GM23338 (cell line): ENCODE measurements around the gene STK24.

Experiments
- CTCF ChIP-seq, 2 experiments: fragments of 200-600 bp in 1 of 2; sonication (generic) in 1 of 2; conservative IDR thresholded peaks; 2 replicates each; pipeline versions ENCODE4 v1.5.1 to v1.6.1; 2016 to 2017; ENCODE audit warnings: antibody characterized with exemption in 2 of 2, low read depth in 2 of 2, mild to moderate bottlenecking in 2 of 2, moderate library complexity in 1 of 2
- EZH2 ChIP-seq: fragments of 200-600 bp; sonication (generic); IDR thresholded peaks from one replicate; pipeline ENCODE4 v1.8.0; 2017; ENCODE audit warnings: antibody characterized with exemption, mild to moderate bottlenecking, low read depth; ENCODE audit not compliant: unreplicated experiment
- EZH2phosphoT487 ChIP-seq: fragments of 200-600 bp; sonication (generic); IDR thresholded peaks from one replicate; pipeline ENCODE4 v1.8.1; 2018; ENCODE audit warnings: antibody characterized with exemption; ENCODE audit not compliant: unreplicated experiment
- POLR2AphosphoS5 ChIP-seq: IDR thresholded peaks from 2 replicates; pipeline ENCODE4 v1.6.1; 2016; ENCODE audit warnings: antibody characterized with exemption, low read depth
- REST ChIP-seq: IDR thresholded peaks from one replicate; pipeline ENCODE4 v1.6.1; 2018; ENCODE audit warnings: antibody characterized with exemption; ENCODE audit not compliant: unreplicated experiment

- TF ChIP-seq POLR2AphosphoS5 (no peak), CTCF (conservative IDR thresholded peaks at IDR 0.05; ENCODE audit: low read depth in 2 of 2) (no peak), EZH2 (no peak), EZH2phosphoT487 (no peak), REST (no peak)
Observed at GRCh38 chr13:98480915-98481877, 95.7 kb downstream of the STK24 start.
